Activated CD8-positive, alpha-beta T cell treated with anti-CD3 and anti-CD28 coated beads, Interleukin-2, amount 10 ng/mL, durations not matched to agents 7 days and 5 days (primary cell): ENCODE results near the gene PPEF2. TPM values are rescaled to one million over a fixed set of nuclear protein-coding genes. Genes with fewer than 3 reads are reported as not detected.
A peak's percentile ranks its signal among the peaks of the same experiment; 100 is the strongest.
"Not testable (repeated sequence)": the region's sequence is repeated elsewhere in the genome, so short reads cannot be mapped to it uniquely, and the experiment has no call there.

Experiments used
- ATAC-seq: fragments of 150-1000 bp; cut with Tn5 transposase; one replicate; pipeline ENCODE4 v1.10.0; 2021; ENCODE audit warnings: moderate library complexity
- CTCF ChIA-PET: fragments of 350-600 bp; sonication (Branson Sonifier 250); formaldehyde crosslinking; loops from one replicate; lab custom pipeline; 2021; ENCODE audit warnings: antibody characterized with exemption; lab: Charles Lee
- POLR2A ChIA-PET: fragments of 350-600 bp; sonication (Branson Sonifier 250); formaldehyde crosslinking; loops from one replicate; lab custom pipeline; 2021; ENCODE audit warnings: antibody characterized with exemption; lab: Charles Lee
- DNase-seq: peaks from one replicate; pipeline ENCODE4 v3.0.0-alpha.2; 2020
- H3K27ac Mint-ChIP-seq: one replicate; pipeline ENCODE4 v1.8.0; 2021; ENCODE audit warnings: mild to moderate bottlenecking, mixed read lengths
- H3K27me3 Mint-ChIP-seq: one replicate; pipeline ENCODE4 v1.8.0; 2021; ENCODE audit warnings: low read depth, mixed read lengths
- H3K36me3 Mint-ChIP-seq: one replicate; pipeline ENCODE4 v1.8.0; 2021; ENCODE audit warnings: low read depth, mixed read lengths
- H3K4me1 Mint-ChIP-seq: one replicate; pipeline ENCODE4 v1.8.0; 2021; ENCODE audit warnings: low read depth, mixed read lengths
- H3K4me3 Mint-ChIP-seq: one replicate; pipeline ENCODE4 v1.8.0; 2021; ENCODE audit warnings: mild to moderate bottlenecking, mixed read lengths
- H3K9me3 Mint-ChIP-seq: one replicate; pipeline ENCODE4 v1.8.0; 2022; ENCODE audit warnings: mixed read lengths; ENCODE audit not compliant: insufficient read depth
- total RNA-seq, 2 experiments: library from RNA; stranded (reverse); gene quantifications; one replicate each; pipeline ENCODE4 v1.2.3, GENCODE V29; 2021

PPEF2 gene
- total RNA-seq, 2 experiments from 2014 or later, result 0.65 TPM; not detected in 1

DNA sequence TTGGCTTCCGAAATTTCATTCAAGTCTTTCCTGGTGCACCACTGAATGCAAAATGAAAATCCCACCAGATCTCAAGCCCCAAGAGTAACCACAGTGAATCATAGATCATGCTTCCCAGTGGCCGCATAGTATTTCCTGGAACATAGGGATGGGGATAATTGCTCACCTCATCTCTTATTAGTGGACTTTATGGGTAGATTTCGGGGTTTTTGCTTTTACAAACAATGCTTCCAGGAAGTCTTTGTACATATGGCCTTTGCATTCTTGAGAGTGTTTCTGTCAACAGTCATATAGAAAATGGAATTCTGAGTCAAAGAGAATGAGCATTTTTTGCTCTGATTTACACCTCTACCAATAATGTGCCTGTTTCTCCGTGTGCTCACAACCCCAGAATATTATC lies 53.4 kb downstream of the PPEF2 start:
- Mint-ChIP-seq H3K9me3 (no peaks in the 10 kb centered on the region), H3K27ac (no peak overlapping the region), H3K4me1 (peaks cover 10% of the 10 kb centered on the region), H3K27me3 (peaks cover 6% of the 10 kb centered on the region), H3K4me3 (no peak overlapping the region), H3K36me3 (no peaks in the 10 kb centered on the region)
- DNase-seq (no peak), ATAC-seq (no peak)
- POLR2A ChIA-PET, result no interaction called here
- CTCF ChIA-PET, result interaction anchor here (1.0 to 1.7 kb wide), 8 partner anchors 11 to 974 kb away, joined by 3 to 14 read pairs (median 6); no protein-coding TSS in a partner anchor

DNA sequence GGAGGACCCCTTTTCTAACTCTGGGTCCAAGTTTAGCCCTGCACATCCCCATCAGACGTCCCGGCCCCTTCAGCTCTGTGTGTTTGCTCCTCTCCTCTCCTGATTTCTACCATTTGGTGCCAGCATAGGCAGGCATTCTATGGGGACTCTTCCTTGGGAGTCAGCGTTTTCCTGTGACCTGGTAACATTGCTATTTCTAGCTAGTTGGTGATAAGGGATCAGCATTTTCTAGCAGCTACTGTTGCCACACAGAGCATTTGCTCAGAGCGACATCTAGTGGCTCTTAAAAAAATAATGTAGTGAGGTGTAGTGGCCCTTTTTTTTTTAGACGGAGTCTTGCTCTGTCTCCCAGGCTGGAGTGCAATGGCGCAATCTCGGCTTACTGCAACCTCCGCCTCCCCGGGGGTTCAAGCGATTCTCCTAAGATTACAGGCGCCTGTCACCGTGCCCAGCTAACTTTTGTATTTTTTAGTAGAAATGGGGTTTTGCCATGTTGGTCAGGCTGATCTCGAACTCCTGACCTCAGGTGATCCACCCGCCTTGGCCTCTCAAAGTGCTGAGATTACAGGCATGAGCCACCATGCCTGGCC lies 54.0 kb downstream of the PPEF2 start:
- not testable (repeated sequence) for H3K4me3 Mint-ChIP-seq, H3K9me3 Mint-ChIP-seq, H3K36me3 Mint-ChIP-seq, H3K27me3 Mint-ChIP-seq, H3K4me1 Mint-ChIP-seq, H3K27ac Mint-ChIP-seq
- ChIA-PET POLR2A (interaction anchor here (0.6 to 0.7 kb wide), 2 partner anchors 124 to 974 kb away, joined by 3 read pairs; partner anchors contain the start of gene USO1), CTCF (interaction anchor here (0.7 to 1.7 kb wide), 17 partner anchors 9 to 973 kb away, joined by 3 to 14 read pairs (median 5); partner anchors contain the start of gene USO1)
- DNase-seq (peak; percentile 44), ATAC-seq (peak; percentile 94)

DNA sequence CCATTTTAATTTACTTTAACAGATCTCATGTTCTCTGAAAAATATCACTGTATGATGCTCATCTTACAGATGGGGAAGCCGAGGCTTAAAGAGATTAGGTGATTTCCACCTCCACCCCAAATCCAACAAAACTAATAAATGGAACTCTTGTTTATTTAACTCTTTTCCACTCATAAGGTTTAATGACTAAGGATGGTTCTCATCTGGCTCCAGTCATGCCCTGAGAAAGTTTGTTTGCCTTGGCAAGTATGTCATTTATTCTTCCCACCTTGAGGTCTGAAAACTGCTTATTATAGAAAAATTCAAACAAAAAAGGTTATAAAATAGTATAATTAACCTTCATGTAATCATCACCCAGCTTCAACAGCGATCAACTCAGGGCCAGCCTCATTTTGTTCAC lies 56.3 kb downstream of the PPEF2 start:
- DNase-seq, result no peak
- Mint-ChIP-seq H3K27ac (no peak overlapping the region), H3K4me1 (peaks cover 10% of the 10 kb centered on the region), H3K36me3 (no peaks in the 10 kb centered on the region), H3K4me3 (no peak overlapping the region), H3K9me3 (no peaks in the 10 kb centered on the region), H3K27me3 (peaks cover 3% of the 10 kb centered on the region)
- ATAC-seq, result no peak
- ChIA-PET POLR2A (no interaction called here), CTCF (no interaction called here)

DNA sequence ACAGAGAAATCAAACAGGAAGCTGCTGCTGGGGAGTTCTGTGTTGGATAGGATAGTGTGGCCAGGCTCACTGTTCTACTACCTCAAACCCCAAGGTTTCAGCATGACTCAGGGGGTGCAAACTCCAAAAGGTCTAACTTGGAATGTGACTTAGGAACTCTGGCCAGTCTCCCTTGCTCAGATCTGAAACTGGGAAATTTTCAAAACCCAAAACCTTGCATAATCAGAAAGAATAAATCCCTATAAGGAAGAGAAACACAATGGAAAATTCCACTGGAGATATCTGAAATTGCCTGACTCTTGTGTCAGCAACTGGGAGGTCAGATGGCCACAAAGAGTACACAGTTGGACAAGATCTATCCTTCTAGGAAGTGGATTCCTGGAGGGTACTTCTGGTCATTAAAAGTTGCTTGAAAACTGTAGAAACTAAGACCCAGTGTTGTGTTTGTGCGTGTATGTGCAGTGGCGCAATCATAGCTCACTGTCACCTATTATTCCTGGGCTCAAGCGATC lies 58.0 kb downstream of the PPEF2 start:
- no peaks in the 10 kb centered on the region for H3K9me3 Mint-ChIP-seq
- H3K27ac Mint-ChIP-seq, result no peak overlapping the region
- no peak overlapping the region for H3K4me3 Mint-ChIP-seq
- H3K36me3 Mint-ChIP-seq, result no peaks in the 10 kb centered on the region
- ChIA-PET CTCF (no interaction called here), POLR2A (no interaction called here)
- peaks cover 5% of the 10 kb centered on the region for H3K4me1 Mint-ChIP-seq
- no peak for ATAC-seq
- H3K27me3 Mint-ChIP-seq, result no peaks in the 10 kb centered on the region
- DNase-seq, result no peak

DNA sequence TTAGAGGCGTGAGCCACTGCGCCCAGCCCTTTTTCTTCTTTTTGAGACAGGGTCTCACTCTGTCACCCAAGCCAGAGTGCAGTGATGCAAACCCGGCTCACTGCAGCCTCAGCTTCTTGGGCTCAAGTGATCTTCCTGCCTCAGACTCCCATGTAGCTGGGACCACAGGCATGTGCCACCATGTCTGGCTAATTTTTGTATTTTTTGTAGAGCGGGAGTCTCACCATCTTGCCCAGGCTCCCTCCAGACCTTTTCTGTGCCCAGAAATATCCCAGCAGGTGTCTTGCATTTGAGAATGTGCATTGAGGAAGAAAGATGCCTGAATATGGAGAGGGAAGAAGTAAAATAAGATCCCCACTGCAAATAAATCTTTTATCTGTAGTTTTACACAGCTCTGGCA lies 58.7 kb downstream of the PPEF2 start:
- CTCF ChIA-PET, result no interaction called here
- Mint-ChIP-seq H3K27ac (no peak overlapping the region), H3K4me1 (no peaks in the 10 kb centered on the region), H3K9me3 (no peaks in the 10 kb centered on the region), H3K4me3 (no peak overlapping the region), H3K36me3 (no peaks in the 10 kb centered on the region), H3K27me3 (no peaks in the 10 kb centered on the region)
- DNase-seq (no peak), ATAC-seq (no peak)
- POLR2A ChIA-PET, result no interaction called here

DNA sequence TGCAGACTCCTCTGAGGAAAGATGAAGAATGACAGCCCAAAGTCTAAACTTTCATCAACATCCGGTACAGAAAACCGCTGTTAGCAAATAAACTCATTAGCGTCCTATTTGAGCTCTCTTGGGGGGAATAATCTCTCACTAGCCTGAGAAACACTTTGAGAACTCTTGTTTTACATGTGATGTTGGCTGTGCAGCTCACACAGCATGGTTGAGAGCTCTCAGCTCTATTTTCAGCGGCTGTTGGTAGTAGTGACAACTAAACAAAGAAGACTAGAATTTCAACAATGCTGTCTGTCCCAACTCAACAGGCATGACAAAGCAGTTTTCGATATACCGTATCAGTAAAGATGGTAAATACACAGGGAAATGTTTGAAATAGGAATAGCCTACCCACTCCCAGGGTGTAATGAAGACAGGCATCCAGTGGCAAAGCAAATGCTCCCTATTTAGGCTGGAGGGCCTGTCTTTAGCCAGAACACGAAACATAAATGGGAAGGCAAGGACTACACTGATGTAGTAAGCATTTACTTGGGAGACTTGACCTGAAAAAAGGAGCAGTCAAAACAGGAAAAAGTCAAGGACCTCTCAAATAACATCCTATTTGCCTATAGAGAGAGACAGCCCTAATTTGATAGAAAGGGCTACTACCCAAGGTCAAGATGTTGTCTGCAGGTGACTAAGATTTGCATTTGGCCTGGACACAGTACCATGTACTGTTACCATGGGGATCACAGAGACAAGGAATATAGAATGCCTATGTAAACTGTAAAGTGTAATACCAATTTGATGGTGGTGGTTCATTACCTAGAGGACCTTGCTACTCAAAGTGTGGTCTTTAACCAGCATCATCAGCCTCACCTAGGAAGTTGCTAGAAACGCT lies 60.4 kb downstream of the PPEF2 start:
- POLR2A ChIA-PET, result no interaction called here
- ATAC-seq (no peak), DNase-seq (no peak)
- Mint-ChIP-seq H3K4me1 (no peaks in the 10 kb centered on the region), H3K27ac (no peak overlapping the region), H3K36me3 (no peaks in the 10 kb centered on the region), H3K9me3 (no peaks in the 10 kb centered on the region), H3K4me3 (no peak overlapping the region), H3K27me3 (no peaks in the 10 kb centered on the region)
- CTCF ChIA-PET, result no interaction called here

DNA sequence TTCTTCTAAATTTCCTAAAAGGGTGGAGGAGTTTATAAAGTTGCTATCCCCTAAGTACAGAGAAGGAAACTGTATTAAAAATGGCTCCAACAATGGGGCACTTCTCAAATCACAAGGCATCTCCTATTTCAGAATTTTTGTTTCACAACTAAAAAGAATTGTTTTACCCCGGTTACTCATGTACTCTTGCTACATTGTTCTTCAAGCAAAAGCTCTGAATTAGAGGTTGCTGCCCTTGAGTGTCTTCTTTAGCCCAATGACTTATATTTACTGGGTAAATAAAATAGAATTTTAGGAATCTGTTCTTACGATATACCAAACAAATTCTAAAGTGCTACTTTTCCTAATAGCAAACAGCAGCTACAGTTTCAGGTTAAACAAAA lies 67.5 kb downstream of the PPEF2 start:
- Mint-ChIP-seq H3K27ac (no peak overlapping the region), H3K36me3 (no peaks in the 10 kb centered on the region), H3K4me3 (no peak overlapping the region), H3K9me3 (no peaks in the 10 kb centered on the region), H3K27me3 (peaks cover 12% of the 10 kb centered on the region), H3K4me1 (no peaks in the 10 kb centered on the region)
- POLR2A ChIA-PET, result interaction anchor here (0.8 kb wide), 1 partner anchor 110 kb away, joined by 3 read pairs; the partner anchor contains the start of gene USO1
- CTCF ChIA-PET, result no interaction called here
- no peak for ATAC-seq
- DNase-seq, result no peak

DNA sequence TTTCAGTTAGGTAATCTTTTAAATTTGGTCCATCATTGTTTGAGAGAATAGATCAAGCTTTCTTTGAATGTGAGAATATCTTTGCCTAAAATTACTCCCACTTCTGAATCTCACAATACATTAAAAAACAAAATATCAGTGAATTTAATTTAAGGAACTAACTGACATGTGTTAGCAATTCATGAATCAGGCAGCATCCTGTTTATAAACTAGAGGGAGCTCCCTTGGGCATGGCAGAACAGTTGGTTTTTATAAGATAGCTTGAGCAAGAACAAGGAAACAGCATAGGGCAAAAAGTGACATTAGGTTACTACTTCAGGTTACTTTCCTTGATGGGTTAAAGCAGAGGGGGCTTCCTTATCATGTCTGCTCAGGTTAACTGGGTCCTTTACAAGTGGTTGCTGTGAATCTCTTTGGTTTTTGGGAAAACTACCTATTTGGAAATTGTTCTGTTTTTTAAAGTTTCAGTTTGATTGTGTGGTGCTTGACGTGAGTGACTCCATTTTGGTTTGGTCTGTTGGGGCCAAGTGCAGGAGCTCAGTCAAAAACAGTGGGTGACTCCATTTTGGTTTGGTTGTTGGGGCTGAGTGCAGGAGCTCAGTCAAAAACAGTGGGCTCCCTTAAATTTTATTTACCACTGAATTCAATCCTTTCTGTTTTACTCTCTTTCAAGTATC lies 68.0 kb downstream of the PPEF2 start:
- ChIA-PET POLR2A (interaction anchor here (0.8 kb wide), 1 partner anchor 110 kb away, joined by 3 read pairs; the partner anchor contains the start of gene USO1), CTCF (interaction anchor here (1.3 kb wide), 1 partner anchor 23 kb away, joined by 3 read pairs; no protein-coding TSS in a partner anchor)
- no peak for ATAC-seq
- peaks cover 12% of the 10 kb centered on the region for H3K27me3 Mint-ChIP-seq
- no peak overlapping the region for H3K27ac Mint-ChIP-seq
- H3K36me3 Mint-ChIP-seq, result no peaks in the 10 kb centered on the region
- no peaks in the 10 kb centered on the region for H3K4me1 Mint-ChIP-seq
- no peaks in the 10 kb centered on the region for H3K9me3 Mint-ChIP-seq
- no peak overlapping the region for H3K4me3 Mint-ChIP-seq
- no peak for DNase-seq

DNA sequence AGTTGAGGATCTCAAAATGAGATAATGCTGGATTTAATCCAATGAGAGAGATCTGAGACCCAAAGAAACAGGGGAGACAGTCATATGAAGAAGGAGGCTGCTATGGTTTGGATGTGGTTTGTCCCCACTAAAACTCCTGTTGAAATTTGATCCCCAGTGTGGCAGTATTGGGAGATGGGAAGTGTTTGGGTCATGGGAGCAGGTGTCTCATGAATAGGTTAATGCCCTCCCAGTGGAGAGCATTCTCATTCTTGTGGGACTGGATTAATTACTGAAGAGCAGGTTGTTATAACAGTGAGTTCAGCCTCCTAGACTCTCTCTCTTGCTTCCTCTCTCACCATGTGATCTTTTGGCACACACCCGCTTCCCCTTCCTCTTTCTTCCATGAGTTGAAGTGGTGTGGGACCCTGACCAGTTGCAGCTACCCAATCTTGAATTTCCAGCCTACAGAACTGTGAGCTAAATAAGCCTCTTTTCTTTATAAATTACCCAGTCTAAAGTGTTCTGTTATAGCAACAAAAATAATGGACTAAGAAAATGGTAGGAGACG lies 70.3 kb downstream of the PPEF2 start:
- H3K4me3 Mint-ChIP-seq, result no peak overlapping the region
- no peaks in the 10 kb centered on the region for H3K9me3 Mint-ChIP-seq
- ChIA-PET CTCF (no interaction called here), POLR2A (no interaction called here)
- H3K27ac Mint-ChIP-seq, result no peak overlapping the region
- peaks cover 12% of the 10 kb centered on the region for H3K27me3 Mint-ChIP-seq
- ATAC-seq (no peak), DNase-seq (no peak)
- no peaks in the 10 kb centered on the region for H3K4me1 Mint-ChIP-seq
- no peaks in the 10 kb centered on the region for H3K36me3 Mint-ChIP-seq

DNA sequence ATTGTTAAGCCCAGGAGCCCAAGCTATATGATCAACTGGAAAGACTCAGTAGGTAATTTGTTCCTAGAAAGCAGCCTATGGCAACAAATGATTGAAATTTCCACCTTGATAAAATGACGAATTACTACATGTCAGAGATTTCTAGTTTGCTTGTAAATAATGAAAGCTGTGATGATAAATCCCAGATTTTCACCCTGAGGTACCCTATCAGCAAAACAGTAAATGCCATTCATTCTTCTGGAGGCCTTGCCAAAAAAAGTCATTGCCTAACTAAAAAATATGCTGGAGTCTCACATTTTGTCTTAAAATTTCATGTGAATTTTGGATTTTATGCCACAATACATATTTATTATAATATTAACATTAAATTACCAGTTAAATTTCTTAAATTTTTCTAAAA lies 71.3 kb downstream of the PPEF2 start:
- H3K4me3 Mint-ChIP-seq, result no peak overlapping the region
- H3K27ac Mint-ChIP-seq, result no peak overlapping the region
- no peaks in the 10 kb centered on the region for H3K4me1 Mint-ChIP-seq
- ChIA-PET CTCF (no interaction called here), POLR2A (no interaction called here)
- ATAC-seq (no peak), DNase-seq (no peak)
- H3K27me3 Mint-ChIP-seq, result peaks cover 12% of the 10 kb centered on the region
- no peaks in the 10 kb centered on the region for H3K36me3 Mint-ChIP-seq
- H3K9me3 Mint-ChIP-seq, result no peaks in the 10 kb centered on the region

DNA sequence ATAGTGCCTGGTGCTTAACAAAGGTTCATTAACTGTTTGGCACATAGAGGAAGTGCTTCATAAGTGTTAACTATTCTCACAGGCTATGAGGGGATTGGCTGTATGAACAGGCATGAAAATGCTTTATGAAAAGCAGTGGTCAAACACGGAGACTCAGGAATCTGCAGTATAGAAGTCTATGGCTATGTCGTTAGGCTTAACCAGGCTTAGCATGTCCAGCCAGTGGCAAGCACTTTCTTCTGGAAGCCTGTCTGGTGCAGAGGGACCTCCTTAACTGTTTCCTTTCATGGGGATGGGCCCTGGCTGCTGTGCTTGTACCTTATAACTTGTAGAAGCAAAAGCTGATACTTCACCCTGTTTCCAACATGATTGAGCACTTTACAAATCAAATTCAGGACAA lies 78.4 kb downstream of the PPEF2 start:
- POLR2A ChIA-PET, result no interaction called here
- H3K4me1 Mint-ChIP-seq, result no peaks in the 10 kb centered on the region
- ATAC-seq, result no peak
- no peaks in the 10 kb centered on the region for H3K36me3 Mint-ChIP-seq
- DNase-seq, result no peak
- no peak overlapping the region for H3K27ac Mint-ChIP-seq
- CTCF ChIA-PET, result interaction anchor here (1.1 kb wide), 1 partner anchor 100 kb away, joined by 5 read pairs; no protein-coding TSS in a partner anchor
- no peak overlapping the region for H3K4me3 Mint-ChIP-seq
- no peaks in the 10 kb centered on the region for H3K9me3 Mint-ChIP-seq
- peaks cover 2% of the 10 kb centered on the region for H3K27me3 Mint-ChIP-seq
